Natural killer cell (primary cell): ENCODE data around the gene DGUOK. TPM values are rescaled to one million over a fixed set of nuclear protein-coding genes. Genes with fewer than 3 reads are reported as not detected.

Experiments
- ATAC-seq, 3 donors: fragments of 150-1000 bp in 2 of 3; fragments of 200-7000 bp in 1 of 3; cut with Tn5 transposase; 1 replicate in 1 of 3; 2 replicates in 2 of 3; pipeline ENCODE4 v1.10.0; 2021; ENCODE audit warnings: mild to moderate bottlenecking in 2 of 3, moderate library complexity in 2 of 3
- DNase-seq, 2 donors: peaks; one replicate each; pipeline versions ENCODE4 v3.0.0 to v3.0.0-alpha.2; 2013 to 2021; ENCODE audit warnings: mixed read lengths in 1 of 2
- H3K27ac ChIP-seq: one replicate; pipeline ENCODE4 v1.5.1; 2013; ENCODE audit warnings: mild to moderate bottlenecking, low read length
- H3K27me3 ChIP-seq: one replicate; pipeline ENCODE4 v1.6.1; 2013; ENCODE audit warnings: low read length; ENCODE audit not compliant: control insufficient read depth, insufficient read depth
- H3K36me3 ChIP-seq: one replicate; pipeline ENCODE4 v1.6.1; 2013; ENCODE audit warnings: low read length; ENCODE audit not compliant: control insufficient read depth, insufficient read depth
- H3K4me1 ChIP-seq: one replicate; pipeline ENCODE4 v1.6.1; 2013; ENCODE audit warnings: low read length; ENCODE audit not compliant: control insufficient read depth, insufficient read depth
- H3K4me3 ChIP-seq: one replicate; pipeline ENCODE4 v1.5.1; 2013; ENCODE audit warnings: low read length
- H3K9me3 ChIP-seq: one replicate; pipeline ENCODE4 v1.6.1; 2013; ENCODE audit warnings: low read length; ENCODE audit not compliant: control insufficient read depth, insufficient read depth
- H3K27ac Mint-ChIP-seq, 2 donors: one replicate each; pipeline ENCODE4 v1.8.0; 2022; ENCODE audit warnings: mild to moderate bottlenecking in 2 of 2, mixed read lengths in 2 of 2, moderate library complexity in 1 of 2
- H3K27me3 Mint-ChIP-seq, 2 donors: one replicate each; pipeline ENCODE4 v1.8.0; 2022; ENCODE audit warnings: low read depth in 2 of 2, mixed read lengths in 2 of 2
- H3K36me3 Mint-ChIP-seq: one replicate; pipeline ENCODE4 v1.8.0; 2022; ENCODE audit warnings: mixed read lengths
- H3K4me1 Mint-ChIP-seq, 2 donors: one replicate each; pipeline ENCODE4 v1.8.0; 2022; ENCODE audit warnings: mixed read lengths in 2 of 2
- H3K4me3 Mint-ChIP-seq: one replicate; pipeline ENCODE4 v1.8.0; 2022; ENCODE audit warnings: mild to moderate bottlenecking, moderate library complexity, mixed read lengths
- H3K9me3 Mint-ChIP-seq, 2 donors: one replicate each; pipeline ENCODE4 v1.8.0; 2022; ENCODE audit warnings: mixed read lengths in 2 of 2
- CTCF ChIP-seq: fragments of 200-600 bp; IDR thresholded peaks from one replicate; pipeline ENCODE4 v1.8.0; 2022; ENCODE audit warnings: antibody characterized with exemption
- WGBS: methylation state at CpG from one replicate; pipeline ENCODE4 v1.1.7; 2013; ENCODE audit warnings: missing lambda C conversion rate; ENCODE audit not compliant: insufficient coverage; 5-methylcytosine and 5-hydroxymethylcytosine counted together
- intact Hi-C: fragments of 100-400 bp; cut with micrococcal nuclease; formaldehyde crosslinking; loops from one replicate; pipeline ENCODE4 v1.14.2; 2022
- total RNA-seq, 4 donors: library from RNA; stranded (reverse); fragments of 120-200 nt in 1 of 4; gene quantifications; one replicate each; pipeline versions ENCODE4 v1.2.3 to v1.2.4, GENCODE V29; 2013 to 2022

DGUOK gene
- total RNA-seq, 3 donors from 2014 or later (not counting 1 experiment from before 2014, with no cell fraction given) = 47.6 to 56.8 (median 54.8) TPM

- H3K36me3 Mint-ChIP-seq = no peaks in the 10 kb centered on the region
- H3K9me3 Mint-ChIP-seq = no peaks in the 10 kb centered on the region
- H3K27ac Mint-ChIP-seq = peak overlapping the region; percentile 34 to 84
- intact Hi-C loops = loop anchor here (2.0 to 10.0 kb wide), 5 partner anchors 15 to 159 kb away; partner anchors contain the start of genes BOLA3 and DGUOK
- TF ChIP-seq CTCF = no peak
- no peaks in the 10 kb centered on the region for H3K9me3 ChIP-seq
- peaks cover 62 to 71% of the 10 kb centered on the region in 2 donors for H3K4me1 Mint-ChIP-seq
- H3K4me3 ChIP-seq = peak overlapping the region; percentile 63
- DNase-seq (peak; percentile 54 to 79), ATAC-seq (peak; percentile 52 to 60 (median 54))
- peaks cover 58% of the 10 kb centered on the region for H3K4me1 ChIP-seq
- peaks cover 1% of the 10 kb centered on the region for H3K27me3 ChIP-seq
- peaks cover 19 to 20% of the 10 kb centered on the region in 2 donors for H3K27me3 Mint-ChIP-seq
- H3K36me3 ChIP-seq = peaks cover 2% of the 10 kb centered on the region
- peak overlapping the region; percentile 89 for H3K4me3 Mint-ChIP-seq
- WGBS = under 1% methylated on average over 64 of the region's 66 CpGs
- H3K27ac ChIP-seq = peak overlapping the region; percentile 69
These were observed 58.8 kb downstream of the DGUOK start for GRCh38 chr2:73985308-73986084.

GRCh38 chr2:73986085-73986681 is 59.5 kb downstream of the DGUOK start:
- Histone ChIP-seq H3K4me3 (peak overlapping the region; percentile 63), H3K4me1 (peaks cover 55% of the 10 kb centered on the region), H3K27me3 (no peaks in the 10 kb centered on the region), H3K36me3 (peaks cover 2% of the 10 kb centered on the region), H3K9me3 (no peaks in the 10 kb centered on the region), H3K27ac (peak overlapping the region; percentile 69)
- peak overlapping the region; percentile 34 to 84 for H3K27ac Mint-ChIP-seq
- ATAC-seq (no peak), DNase-seq (peak in 1 of 2 donors; percentile 62)
- peaks cover 12 to 13% of the 10 kb centered on the region in 2 donors for H3K27me3 Mint-ChIP-seq
- no peak for TF ChIP-seq CTCF
- H3K9me3 Mint-ChIP-seq = no peaks in the 10 kb centered on the region
- intact Hi-C loops = loop anchor here (2.0 to 10.0 kb wide), 3 partner anchors 15 to 159 kb away; partner anchors contain the start of gene BOLA3
- H3K4me1 Mint-ChIP-seq = peaks cover 58 to 67% of the 10 kb centered on the region in 2 donors
- H3K4me3 Mint-ChIP-seq = peak overlapping the region; percentile 89
- H3K36me3 Mint-ChIP-seq = no peaks in the 10 kb centered on the region
- WGBS = 56% methylated on average over 21 of the region's 21 CpGs

GRCh38 chr2:73987109-73987947 is 60.6 kb downstream of the DGUOK start:
- peak overlapping the region; percentile 34 to 84 for H3K27ac Mint-ChIP-seq
- intact Hi-C loops = loop anchor here (2.0 to 10.0 kb wide), 3 partner anchors 13 to 157 kb away; partner anchors contain the start of gene BOLA3
- Histone ChIP-seq H3K27me3 (no peaks in the 10 kb centered on the region), H3K9me3 (peaks cover 2% of the 10 kb centered on the region), H3K4me1 (peaks cover 53% of the 10 kb centered on the region), H3K27ac (no peak overlapping the region), H3K36me3 (peaks cover 2% of the 10 kb centered on the region), H3K4me3 (peak overlapping the region; percentile 5)
- peak; percentile 18 to 52 (median 34) for ATAC-seq
- H3K27me3 Mint-ChIP-seq = peaks cover 3 to 4% of the 10 kb centered on the region in 2 donors
- peak in 1 of 2 donors; percentile 72 for DNase-seq
- H3K9me3 Mint-ChIP-seq = no peaks in the 10 kb centered on the region
- H3K36me3 Mint-ChIP-seq = no peaks in the 10 kb centered on the region
- H3K4me3 Mint-ChIP-seq = peak overlapping the region; percentile 89
- peak; percentile 14 for TF ChIP-seq CTCF
- peaks cover 54 to 69% of the 10 kb centered on the region in 2 donors for H3K4me1 Mint-ChIP-seq
- WGBS = 34% methylated on average over 24 of the region's 24 CpGs
